GM19397 (cell line): ENCODE measurements around the gene ARMC12.
A peak's percentile ranks its signal among the peaks of the same experiment; 100 is the strongest.

ENCODE experiments used
- ATAC-seq: cut with Tn5 transposase; IDR thresholded peaks from one replicate; pipeline ENCODE4 v1.9.1; 2021; ENCODE audit warnings: mild to moderate bottlenecking, moderate library complexity; ENCODE audit not compliant: unreplicated experiment

Gene ARMC12

GRCh38 chr6:35717449-35718374 is 19.1 kb upstream of the ARMC12 start:
- no peak for ATAC-seq

GRCh38 chr6:35718375-35718736 is 18.5 kb upstream of the ARMC12 start:
- ATAC-seq = no peak

GRCh38 chr6:35718911-35719381 is 17.9 kb upstream of the ARMC12 start:
- no peak for ATAC-seq

- no peak for ATAC-seq
Observed at GRCh38 chr6:35719404-35719829, 17.4 kb upstream of the ARMC12 start.

- no peak for ATAC-seq
Observed at GRCh38 chr6:35719830-35720733, 16.8 kb upstream of the ARMC12 start.

- ATAC-seq = no peak
Observed at GRCh38 chr6:35722121-35722761, 14.6 kb upstream of the ARMC12 start.

- ATAC-seq = no peak
Observed at GRCh38 chr6:35723587-35723986, 13.2 kb upstream of the ARMC12 start.

- no peak for ATAC-seq
Observed at GRCh38 chr6:35724059-35724458, 12.8 kb upstream of the ARMC12 start.

GRCh38 chr6:35724471-35724870 is 12.4 kb upstream of the ARMC12 start:
- no peak for ATAC-seq

GRCh38 chr6:35725081-35725708 is 11.6 kb upstream of the ARMC12 start:
- ATAC-seq = no peak

- ATAC-seq = no peak
Observed at GRCh38 chr6:35725721-35726438, 11.0 kb upstream of the ARMC12 start.

- ATAC-seq = peak; percentile 4
Observed at GRCh38 chr6:35727231-35727934, 9.4 kb upstream of the ARMC12 start.

- ATAC-seq = peak; percentile 27
Observed at GRCh38 chr6:35727935-35728682, 8.7 kb upstream of the ARMC12 start.

- no peak for ATAC-seq
Observed at GRCh38 chr6:35728683-35729678, 7.9 kb upstream of the ARMC12 start.

- ATAC-seq = no peak
Observed at GRCh38 chr6:35729722-35730121, 7.1 kb upstream of the ARMC12 start.

GRCh38 chr6:35730745-35731413 is 6.0 kb upstream of the ARMC12 start:
- ATAC-seq = no peak

- ATAC-seq = peak; percentile 46
Observed at GRCh38 chr6:35731414-35731735, 5.5 kb upstream of the ARMC12 start.
